ENCODE results near the gene KLK5.

DNA sequence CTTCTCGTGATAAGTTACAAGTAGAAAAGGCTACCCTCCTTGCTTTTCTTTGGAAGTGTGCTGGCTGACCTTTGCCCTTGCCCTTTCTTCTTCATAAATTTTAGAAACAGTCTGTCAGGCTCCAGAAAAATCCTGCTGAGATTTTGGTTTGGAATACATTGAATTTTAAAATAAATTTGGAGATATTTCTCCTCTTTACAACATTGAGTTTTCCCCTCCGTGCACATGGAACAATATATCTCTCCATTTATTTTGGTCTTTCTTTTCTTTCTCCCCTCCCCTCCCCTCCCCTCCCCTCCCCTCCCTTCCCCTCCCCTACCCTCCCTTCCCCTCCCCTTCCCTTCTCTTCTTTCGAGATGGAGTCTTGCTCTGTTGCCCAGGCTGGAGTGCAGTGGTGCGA, 50.2 kb downstream of the KLK5 start:
- TF ChIP-seq CTCF (IDR thresholded peaks at IDR 0.05) (no peak), POLR2A (IDR thresholded peaks at IDR 0.05) (no peak)

All from vagina (tissue), 2 donors.